HG03521 (cell line): Measurements from ENCODE around the gene FALEC.
"Not testable (repeated sequence)": the region's sequence is repeated elsewhere in the genome, so short reads cannot be mapped to it uniquely, and the experiment has no call there.

Experiments used
- ATAC-seq: cut with Tn5 transposase; IDR thresholded peaks from one replicate; pipeline ENCODE4 v1.9.1; 2021; ENCODE audit warnings: mild to moderate bottlenecking, moderate library complexity; ENCODE audit not compliant: unreplicated experiment

FALEC gene

DNA sequence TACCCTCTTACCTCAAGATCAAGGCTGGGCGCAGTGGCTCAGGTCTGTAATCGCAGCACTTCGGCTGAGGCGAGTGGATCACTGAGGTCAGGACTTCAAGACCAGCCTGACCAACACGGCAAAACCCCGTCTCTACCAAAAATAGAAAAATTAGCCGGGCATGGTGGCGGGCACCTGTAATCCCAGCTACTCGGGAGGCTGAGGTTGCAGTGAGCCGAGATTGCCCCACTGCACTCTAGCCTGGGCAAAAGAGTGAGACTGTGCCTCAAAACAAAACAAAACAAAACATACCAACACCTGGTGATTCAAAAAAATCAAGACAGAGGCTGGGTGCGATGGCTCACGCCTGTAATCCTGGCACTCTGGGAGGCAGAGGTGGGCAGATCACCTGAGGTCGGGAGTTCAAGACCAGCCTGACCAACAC, 58.1 kb downstream of the FALEC start:
- ATAC-seq = not testable (repeated sequence)

DNA sequence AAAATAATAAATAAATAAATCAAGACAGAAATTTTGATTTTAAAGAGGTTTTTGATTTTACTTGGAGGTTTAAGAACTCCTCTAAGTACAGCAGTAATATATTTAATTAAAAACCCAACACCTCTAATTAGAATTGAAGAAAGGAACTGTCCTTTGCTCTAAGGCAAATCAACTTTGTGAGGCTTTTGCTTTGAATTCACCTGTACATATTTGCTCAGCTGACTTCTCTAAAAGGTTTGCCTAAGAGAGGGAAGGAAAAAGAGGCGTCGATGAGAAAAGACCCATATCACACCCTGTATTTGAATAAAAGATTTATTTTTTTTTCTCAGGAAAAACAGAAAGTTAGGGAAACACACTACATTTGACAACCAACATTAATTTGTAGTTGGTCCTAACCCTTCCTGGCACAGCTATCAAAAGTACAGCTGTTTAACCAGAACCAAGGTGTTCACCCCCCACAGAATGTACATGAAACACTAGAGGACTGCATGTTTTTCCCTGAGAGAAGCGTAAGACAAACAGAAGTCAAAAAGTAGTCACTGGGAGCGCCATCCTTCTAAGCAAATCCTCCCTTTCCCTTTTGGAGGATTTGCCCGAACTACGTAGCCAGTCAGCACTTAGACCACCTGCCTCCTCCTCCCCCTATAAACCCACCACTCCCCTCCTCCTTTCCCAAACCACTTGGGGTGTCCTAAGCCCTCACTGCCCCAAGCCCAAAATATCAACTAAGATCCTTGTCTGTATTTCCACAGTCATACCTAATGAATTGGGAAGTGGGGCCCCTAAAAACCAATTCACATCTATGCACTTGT, 58.9 kb downstream of the FALEC start:
- ATAC-seq = no peak

DNA sequence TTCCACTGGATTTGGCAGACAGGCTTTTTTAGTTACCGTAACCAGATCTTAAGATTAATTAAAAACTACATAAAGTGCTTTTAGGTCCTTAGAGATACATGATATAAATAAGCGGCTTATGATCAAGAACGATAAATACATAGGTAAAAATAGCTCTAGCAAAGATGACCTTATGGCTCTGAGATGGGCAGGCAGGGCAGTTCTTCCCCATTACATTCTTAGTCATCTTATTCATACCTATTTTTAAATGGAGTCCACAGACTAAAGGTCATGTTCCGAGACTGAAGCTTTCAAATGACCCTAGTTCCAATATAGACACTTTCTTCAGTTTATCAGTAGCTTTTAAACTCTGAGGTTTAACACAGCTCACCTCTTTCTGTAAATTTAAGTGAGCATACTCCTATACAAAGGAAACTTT, 59.5 kb downstream of the FALEC start:
- no peak for ATAC-seq

- ATAC-seq = no peak
Observed at GRCh38 chr1:150575518-150576366, 60.2 kb downstream of the FALEC start.

DNA sequence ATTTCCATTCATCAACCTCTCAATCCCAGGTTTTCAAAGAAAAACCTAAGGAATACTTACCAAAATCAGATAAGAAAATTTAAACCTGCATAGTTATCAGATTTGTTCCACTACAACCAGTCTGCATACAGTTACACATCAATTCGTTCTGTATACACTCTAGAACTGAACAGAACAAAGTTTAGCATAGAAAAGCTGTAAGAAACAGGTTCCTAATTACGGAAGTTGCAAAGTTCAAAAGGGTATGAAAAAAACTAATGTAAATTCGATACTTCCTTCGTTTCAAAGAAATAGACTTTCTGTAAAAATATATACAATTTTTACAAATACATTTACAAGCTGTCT, 60.8 kb downstream of the FALEC start:
- no peak for ATAC-seq

DNA sequence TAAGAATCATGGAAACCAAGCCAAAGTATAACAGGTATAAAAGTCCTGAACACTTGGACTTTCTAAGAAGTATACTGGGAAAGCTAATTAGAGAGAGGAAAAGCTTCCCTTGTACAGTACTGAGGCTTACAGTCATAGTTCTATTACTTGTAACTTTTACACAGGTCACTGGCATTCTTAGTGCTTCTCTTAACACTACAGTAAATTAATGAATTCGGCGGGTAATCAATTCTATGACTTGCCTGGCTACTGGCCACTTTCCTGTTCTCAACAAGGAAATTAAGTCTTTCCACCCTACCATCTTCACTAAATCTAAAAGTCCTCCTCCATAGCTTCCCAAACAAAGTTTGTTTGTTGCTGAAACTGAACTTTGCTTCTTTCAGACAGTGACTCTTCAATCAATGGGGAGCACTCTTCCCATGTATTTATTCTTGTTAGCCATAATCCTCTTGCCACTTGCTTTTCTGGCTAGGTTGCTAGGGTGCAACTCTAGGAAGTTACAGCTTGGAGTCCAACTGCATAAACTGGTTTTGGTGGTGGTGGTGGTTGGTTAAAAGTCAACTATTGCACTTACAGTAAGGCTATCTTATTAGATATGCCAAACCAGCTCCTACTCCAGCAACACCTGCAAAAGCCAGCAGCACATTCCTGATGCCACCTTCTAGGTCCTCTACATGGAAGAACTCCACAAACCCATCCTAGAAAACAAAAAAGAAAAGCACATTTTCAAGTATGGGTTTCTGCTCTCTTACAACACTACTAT, 61.4 kb downstream of the FALEC start:
- no peak for ATAC-seq

GRCh38 chr1:150577557-150578271, 62.2 kb downstream of the FALEC start:
- no peak for ATAC-seq

DNA sequence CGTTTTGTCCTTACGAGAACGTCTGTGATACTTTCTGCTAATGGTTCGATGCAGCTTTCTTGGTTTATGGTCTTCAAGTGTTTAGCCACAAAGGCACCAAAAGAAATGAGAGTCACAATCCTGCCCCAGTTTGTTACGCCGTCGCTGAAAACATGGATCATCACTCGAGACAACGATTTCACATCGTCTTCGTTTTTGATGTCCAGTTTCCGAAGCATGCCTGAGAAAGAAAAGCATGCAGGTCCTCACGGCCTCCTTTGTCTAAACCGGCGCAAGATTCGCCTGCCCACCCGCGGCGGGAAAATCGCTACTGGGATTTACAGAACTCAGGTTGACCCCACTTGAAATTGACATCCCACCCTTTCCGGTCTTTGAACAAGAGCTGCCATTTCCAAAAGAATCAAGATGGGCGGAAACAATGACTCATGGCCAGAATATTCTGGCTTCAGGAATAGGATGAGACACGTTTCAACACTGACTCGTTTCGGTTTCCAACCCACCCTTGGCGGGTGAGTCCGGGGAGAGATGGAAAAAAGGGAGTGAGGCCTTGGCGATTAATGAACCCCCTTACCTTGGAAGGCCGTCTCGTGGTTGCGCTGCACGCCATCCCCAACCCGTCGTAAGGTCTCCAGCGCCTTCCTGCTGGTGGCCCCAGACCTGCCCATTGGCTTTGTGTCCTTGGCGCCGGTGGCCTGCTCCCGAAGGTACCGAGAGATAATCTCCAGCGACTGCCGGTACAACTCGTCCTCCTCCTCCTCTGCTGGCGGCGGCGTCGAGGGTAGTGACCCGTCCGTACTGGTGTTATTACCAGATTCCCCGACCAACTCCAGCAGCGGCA, 62.9 kb downstream of the FALEC start:
- ATAC-seq = no peak

GRCh38 chr1:150579110-150579944, 63.8 kb downstream of the FALEC start, which contains the start of gene MCL1:
Gene MCL1, minus strand, starts transcription at chr1:150579610. Its CDS starts 80 bp downstream, at chr1:150579530.
- ATAC-seq = peak; percentile 86

GRCh38 chr1:150579945-150580642, 64.5 kb downstream of the FALEC start:
- ATAC-seq = no peak

DNA sequence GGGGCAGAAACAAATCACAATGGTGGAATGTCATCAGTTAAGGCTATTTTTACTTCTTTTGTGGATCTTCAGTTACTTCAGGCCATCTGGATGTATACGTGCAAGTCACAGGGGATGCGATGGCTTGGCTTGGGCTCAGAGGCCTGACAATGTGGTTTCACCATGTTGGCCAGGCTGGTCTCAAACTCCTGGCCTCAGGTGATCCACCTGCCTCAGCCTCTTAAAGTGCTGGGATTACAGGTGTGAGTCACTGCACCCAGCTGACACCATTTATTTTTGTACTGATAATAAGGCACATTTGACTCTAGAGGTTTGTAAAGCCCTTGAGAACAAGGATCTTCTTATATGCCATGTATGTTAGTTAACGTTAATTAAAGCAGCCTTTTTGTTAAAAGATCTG, 65.4 kb downstream of the FALEC start:
- ATAC-seq = not testable (repeated sequence)

DNA sequence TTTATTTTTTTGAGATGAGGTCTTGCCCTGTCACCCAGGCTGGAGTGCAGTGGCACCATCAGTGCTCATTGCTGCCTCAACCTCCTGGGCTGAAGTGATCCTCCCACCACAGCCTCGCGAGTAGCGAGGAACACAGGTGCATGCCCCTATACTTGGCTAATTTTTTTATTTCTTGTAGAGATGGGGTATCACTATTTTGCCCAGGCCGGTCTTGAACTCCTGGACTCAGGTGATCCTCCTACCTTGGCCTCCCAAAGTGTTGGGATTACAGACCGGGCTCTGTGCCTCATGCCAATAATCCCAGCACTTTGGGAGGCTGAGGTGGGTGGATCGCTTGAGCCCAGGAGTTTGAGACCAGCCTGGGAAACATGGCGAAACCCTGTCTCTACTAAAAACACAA, 65.9 kb downstream of the FALEC start:
- ATAC-seq = not testable (repeated sequence)

DNA sequence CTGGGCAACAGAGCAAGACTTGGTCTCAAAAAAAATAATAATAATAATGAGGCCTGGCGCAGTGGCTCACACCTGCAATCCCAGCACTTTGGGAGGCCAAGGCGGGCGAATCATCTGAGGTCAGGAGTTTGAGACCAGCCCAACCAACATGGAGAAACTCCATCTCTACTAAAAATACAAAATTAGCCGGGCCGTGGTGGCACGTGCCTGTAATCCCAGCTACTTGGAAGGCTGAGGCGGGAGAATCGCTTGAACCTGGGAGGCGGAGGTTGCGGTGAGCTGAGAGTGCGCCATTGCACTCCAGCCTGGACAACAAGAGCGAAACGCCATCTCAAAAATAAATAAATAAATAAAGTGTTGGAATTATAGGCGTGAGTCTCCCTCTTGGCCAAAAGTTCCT, 66.4 kb downstream of the FALEC start:
- ATAC-seq = not testable (repeated sequence)

DNA sequence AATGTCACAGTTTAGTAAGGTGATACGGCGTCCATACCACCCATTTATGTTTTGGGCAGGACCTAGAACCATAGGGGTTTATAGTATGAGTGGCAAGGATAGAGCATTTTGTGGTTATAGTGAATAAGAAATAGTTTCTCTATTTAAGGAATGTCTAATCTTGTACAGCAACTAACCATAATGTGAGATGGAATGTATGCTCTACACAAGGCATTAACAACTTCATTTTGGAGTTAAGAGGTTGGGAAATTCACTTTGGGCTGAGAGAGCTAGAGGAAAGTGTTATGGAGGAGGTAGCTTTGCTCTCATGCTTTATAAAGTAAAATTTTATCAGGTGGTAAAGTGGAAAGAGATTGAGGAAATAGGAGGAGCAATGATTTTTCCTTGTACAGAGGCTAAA, 66.8 kb downstream of the FALEC start:
- ATAC-seq = no peak
